ENCODE data around the gene GALNT13. TPM values are rescaled to one million over a fixed set of nuclear protein-coding genes. Genes with fewer than 3 reads are reported as not detected.

GALNT13 gene
- total RNA-seq, 1 donor from 2014 or later, result under 0.01 TPM

- DNase-seq, result no peak
Measured at GRCh38 chr2:153946036-153946435, 74.3 kb downstream of the GALNT13 start.

DNA sequence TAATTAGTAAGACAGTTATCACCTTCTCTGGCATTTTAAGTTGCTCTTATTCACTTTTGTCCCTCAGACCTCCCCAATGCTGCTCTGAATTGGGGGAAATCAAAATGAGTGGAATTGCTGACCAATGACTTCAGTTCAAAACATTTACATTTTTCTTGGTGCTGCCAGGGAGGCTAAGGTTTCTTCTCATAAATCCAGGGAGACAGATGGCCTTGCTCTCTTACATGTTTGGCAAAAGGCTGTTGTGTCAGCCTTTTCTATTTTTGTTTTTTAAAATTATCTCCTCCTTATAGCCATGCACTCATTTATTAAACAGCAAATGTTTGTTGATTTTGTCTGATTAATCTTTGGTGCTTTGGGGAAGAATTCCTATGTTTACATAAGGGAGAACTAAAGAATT is 82.0 kb downstream of the GALNT13 start:
- no peak for DNase-seq

DNA sequence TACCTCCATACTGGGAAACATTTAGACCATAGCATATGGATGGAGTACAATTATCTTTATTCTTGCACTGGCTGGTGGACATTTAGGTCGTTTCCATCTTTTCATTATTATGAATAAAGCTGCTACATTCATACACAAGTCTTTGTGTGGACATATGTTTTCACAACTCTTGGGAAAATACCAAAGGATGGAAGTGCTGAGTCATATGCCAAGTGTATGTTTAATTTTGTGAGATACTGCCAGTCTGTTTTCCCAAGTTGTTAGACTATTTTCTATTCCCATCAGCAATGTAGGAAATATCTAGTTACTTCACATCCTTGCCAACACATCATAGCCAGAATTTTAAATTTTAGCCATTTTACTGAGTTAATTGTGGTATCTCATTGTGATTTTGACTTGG is 91.5 kb downstream of the GALNT13 start:
- DNase-seq, result no peak

DNA sequence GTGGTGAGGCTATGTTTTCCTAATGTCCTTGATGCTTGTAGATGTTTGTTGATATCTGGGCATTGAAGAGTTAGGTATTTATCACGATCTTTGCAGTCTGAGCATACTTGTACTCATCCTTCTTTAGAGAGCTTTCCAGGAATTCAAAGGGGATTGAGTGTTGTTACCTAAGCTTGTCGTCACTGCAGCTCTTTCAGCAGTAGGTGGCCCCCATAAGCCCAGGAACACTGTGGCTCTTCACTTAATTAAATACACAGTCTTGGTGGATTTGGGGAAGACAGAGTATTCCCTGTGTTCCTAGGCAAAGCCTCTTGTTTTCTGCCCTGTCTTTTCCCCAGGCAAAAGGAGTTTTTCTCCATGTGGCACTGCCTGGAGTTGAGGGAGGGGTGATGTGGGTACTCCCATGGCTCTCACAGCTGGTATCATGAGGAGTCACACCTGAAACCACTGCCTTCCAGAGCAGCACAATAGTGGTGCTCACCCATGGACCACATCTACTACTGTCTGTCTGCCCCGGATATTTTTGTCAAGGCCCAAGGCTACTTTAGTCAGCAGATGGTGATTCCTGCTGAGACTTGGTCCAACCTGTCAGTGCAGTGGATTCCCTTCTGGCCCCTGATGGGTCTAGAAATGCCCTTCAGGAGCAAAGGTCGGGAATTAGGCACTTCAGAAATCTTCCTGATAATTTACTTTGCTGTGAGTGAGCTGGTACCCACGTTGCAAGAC is 95.7 kb downstream of the GALNT13 start:
- DNase-seq, result no peak

DNA sequence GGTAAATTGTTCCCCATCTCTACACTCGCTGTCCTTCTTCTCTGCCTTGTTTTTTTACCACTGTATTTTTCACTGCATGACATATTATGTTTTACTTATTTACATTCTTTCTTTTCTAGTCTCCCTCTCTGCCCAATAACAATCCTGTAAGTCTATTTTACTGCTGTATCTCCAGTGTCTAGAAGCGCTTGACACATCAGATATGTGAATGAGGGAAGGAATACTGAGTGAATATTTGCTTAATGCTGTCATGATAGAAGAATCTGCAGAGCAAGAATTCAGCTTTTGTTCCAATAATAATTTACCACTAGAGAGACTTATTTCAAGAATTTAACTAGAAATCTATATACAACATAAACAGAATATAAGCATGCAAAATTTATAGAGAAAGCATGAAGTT is 99.5 kb downstream of the GALNT13 start:
- no peak for DNase-seq

DNA sequence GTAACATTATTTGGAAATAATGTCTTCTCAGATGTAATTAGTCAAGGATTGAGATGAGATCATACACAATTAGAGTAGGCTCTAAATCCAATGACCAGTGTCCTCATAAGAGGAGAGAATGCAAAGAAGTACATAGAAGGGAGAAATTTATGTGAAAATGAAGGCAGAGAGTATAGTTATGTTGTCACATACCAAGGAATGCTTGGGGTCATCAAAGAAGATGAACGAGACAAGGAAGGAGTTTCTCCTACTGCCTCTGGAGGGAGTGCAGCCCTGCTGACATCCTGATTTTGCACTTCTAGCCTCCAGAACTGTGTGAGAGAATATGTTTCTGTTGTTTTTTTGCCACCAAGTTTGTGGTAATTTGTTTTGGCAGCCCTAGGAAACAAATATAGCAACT is 100.1 kb downstream of the GALNT13 start:
- DNase-seq, result no peak

- no peak for DNase-seq
Measured at GRCh38 chr2:153972412-153972811, 100.7 kb downstream of the GALNT13 start.

DNA sequence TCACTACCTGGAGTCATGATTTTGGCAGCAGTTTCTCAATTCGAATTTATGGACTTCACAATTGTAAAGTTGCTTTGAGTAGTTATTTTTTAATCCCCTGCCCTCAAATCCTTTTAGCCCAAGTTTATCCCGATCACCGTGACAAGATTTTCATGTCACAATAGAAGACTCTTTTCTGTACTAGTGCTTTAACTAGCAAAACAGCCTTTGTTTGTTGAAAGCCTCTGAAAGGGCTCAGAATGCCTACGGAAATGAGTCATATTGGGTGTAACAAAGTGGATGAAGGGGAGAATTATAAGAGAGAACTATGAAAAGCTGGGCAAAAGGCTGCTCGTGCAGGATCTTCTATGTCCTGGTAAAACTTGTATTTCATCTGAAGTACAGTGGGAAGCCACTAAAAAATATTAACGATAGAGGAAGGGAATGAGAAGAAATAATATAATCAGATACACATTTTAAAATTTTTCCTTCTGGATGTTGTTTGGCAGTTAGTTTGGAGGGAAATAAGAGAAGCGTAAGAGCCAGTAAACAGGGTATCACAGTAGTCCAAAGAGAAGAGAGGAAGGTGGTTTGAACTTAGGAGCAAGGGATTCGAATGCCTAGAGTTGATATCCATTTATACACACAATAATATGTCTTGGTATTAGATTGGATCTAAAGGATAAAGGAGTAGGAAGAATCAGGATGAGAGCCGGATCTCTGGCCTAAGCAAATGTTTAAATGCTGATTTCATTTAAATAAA is 114.9 kb downstream of the GALNT13 start:
- no peak for DNase-seq

GRCh38 chr2:153990771-153991170 is 119.0 kb downstream of the GALNT13 start:
- no peak for DNase-seq

GRCh38 chr2:154013514-154013913 is 141.8 kb downstream of the GALNT13 start:
- DNase-seq, result no peak

DNA sequence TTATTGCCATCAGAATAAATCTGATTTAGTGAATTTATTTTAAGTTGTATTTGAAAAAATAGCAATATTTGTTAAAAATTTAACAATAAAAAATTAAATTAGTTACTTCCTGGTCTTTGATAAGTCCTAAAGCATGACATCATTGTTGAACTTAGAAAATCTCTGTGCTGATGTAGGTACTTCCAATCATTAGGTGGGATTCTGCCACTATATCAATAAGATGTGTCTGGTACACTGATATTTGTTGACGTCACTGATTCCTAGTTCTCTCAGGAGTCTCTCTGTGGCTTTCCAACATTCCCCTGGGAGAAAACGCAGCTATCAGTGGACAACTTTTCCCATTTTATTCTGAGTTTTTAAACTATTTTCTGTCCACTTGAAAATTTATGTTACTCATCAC is 143.5 kb downstream of the GALNT13 start:
- DNase-seq, result no peak

- DNase-seq, result no peak
Measured at GRCh38 chr2:154029504-154029903, 157.8 kb downstream of the GALNT13 start.

GRCh38 chr2:154032220-154032619 is 160.5 kb downstream of the GALNT13 start:
- DNase-seq, result no peak

GRCh38 chr2:154046493-154046892 is 174.8 kb downstream of the GALNT13 start:
- no peak for DNase-seq

- DNase-seq, result no peak
Measured at GRCh38 chr2:154048905-154049304, 177.2 kb downstream of the GALNT13 start.

DNA sequence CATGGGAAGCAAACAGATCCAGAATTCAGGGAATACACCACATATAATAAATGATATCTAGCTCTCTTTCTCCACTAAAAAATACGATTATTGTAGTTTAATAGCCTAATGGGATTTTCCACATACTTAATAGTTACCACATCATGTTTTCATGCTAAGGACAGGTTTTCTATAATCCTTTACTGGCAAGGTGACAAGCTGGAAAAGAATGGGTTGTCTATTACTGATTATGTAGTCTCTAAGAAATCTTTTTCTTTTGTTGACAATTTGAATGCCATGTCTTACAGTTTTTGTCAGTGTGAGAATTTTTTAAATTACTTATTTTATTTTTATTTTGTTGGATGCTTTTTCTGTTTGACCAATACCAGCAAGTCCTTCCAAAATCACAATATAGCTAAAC is 177.8 kb downstream of the GALNT13 start:
- no peak for DNase-seq

GRCh38 chr2:154067124-154067523 is 195.4 kb downstream of the GALNT13 start:
- no peak for DNase-seq

DNA sequence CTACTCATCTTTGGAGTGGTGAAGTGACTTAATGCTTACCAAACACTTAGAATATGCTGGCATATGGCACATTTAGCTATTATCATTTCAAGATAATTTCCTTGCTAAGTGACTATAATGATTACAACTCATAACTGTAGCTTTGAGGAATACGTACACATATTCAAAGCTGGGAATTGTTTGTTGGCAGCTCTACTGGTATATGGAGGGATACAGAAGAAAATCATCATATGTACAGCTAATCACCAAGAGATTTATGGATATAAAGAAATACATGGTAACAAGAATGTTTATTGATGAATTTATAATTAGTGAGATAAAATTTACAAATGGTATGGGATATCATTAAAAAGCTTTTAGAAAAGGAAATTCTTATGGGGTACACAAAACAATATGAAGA is 207.2 kb downstream of the GALNT13 start:
- no peak for DNase-seq

- DNase-seq, result no peak
Measured at GRCh38 chr2:154092571-154092970, 220.8 kb downstream of the GALNT13 start.

- DNase-seq, result no peak
Measured at GRCh38 chr2:154093856-154094255, 222.1 kb downstream of the GALNT13 start.

DNA sequence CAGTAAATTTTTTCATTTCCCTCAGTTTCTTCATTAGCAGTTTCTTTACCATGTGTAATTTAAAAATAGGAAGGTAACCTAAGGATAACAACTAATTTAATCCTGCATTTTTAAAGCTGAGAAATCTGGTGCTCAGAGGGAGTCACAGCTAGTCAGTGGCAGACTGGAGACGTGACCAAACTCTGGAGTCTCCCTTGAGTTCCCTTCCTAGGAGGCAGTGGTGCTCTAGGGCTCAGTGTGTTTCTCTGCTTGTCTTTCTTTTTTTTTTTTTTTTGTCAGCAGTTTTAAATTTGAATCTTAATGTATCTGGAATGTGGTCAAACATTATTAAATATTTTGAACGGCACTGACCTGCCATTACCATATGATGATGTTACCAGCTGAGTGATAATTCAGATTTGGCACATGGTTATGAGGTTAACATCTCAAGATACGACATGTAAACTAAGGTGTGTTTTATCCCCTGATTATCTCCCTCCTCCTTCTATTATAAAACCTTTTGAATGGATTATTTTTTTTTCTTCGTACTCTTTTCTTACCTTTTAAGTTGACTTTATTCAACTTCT is 226.2 kb downstream of the GALNT13 start:
- DNase-seq, result no peak

DNA sequence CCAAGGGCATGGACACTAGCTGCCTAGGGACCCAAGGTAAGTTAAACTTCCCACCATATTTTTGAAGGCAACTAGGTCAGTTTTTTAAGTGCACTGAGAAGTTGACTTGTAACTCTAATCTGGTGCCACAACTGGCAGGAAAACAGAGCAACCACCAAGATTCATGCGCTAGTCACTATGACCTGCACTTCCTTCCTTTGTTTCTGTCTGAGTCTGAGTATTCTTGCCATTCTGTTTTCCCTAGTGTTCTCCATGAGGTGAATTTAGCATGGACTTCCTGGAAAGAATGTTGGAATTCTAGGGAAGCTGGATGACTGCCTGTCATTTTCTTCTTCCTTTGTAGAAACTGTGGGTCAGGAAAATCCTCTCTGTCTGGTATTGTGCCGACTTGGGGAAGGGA is 249.0 kb downstream of the GALNT13 start:
- DNase-seq, result no peak

- DNase-seq, result no peak
Measured at GRCh38 chr2:154125891-154126290, 254.2 kb downstream of the GALNT13 start.

GRCh38 chr2:154130821-154131220 is 259.1 kb downstream of the GALNT13 start:
- DNase-seq, result no peak
